Measurements from ENCODE around the gene ENGASE.

ENGASE gene

GRCh38 chr17:79038545-79039135 is 36.0 kb upstream of the ENGASE start:
- no peak for DNase-seq (ENCODE audit: low read depth in 2 of 2)

DNA sequence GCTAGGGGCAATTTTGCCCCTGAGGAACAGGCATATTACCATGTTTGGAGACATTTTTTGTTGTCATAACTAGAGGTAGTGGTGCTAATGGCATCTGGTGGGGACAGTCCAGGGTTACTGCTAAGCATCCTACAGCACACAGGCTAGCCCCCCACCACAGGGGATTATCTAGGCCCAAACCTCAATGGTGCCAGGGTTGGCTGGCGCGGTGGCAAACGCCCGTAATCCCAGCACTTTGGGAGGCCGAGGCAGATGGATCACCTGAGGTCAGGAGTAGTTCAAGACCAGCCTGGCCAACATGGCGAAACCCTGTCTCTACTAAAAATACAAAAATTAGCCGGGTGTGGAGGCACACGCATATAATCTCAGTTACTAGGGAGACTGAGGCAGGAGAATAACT is 35.5 kb upstream of the ENGASE start:
- DNase-seq (ENCODE audit: low read depth in 2 of 2), result no peak

DNA sequence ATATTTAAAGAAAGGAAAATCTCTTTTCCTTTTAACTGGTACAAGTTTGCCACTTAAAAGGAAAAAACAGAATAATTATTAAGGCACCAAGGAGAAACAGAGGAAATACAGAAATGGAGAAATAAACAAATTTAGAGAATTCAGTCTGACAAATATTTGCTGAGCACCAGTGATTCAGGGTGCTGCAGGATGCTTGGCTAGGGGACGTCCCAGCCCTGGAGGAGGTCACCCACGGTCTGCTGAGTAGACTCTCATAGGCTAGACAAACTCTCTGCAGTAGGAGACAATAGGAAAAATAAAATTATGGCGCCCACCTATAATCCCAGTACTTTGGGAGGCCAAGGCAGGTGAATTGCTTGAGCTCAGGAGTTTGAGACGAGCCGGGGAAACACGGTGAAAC is 34.7 kb upstream of the ENGASE start:
- no peak for DNase-seq (ENCODE audit: low read depth in 2 of 2)

DNA sequence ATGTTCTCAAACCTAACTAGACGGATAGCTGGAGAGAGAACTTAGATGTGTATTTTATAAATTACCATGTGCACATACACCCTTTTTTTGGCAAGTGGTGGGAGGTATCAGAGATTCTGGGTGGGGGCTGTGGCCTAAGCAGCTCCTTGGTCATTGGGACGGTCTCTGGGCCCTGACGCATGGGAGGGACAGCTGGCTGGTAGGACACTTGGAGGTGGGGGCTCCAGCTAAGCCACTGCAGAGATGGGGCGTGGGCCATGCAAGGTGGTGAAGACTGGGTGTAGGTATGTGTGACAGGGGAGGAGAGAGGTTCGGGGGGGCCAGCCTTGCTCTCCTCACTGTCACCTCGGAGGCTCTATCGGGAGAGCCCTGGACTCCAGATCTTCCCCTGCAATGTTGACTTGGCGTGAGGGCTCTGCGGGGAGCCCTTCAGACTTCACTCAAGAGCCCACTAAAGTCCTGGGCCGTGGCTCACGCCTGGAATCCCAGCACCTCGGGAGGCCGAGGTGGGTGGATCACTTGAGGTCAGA is 33.5 kb upstream of the ENGASE start:
- DNase-seq (ENCODE audit: low read depth in 2 of 2), result no peak

GRCh38 chr17:79041723-79042420 is 32.8 kb upstream of the ENGASE start:
- DNase-seq (ENCODE audit: low read depth in 2 of 2), result no peak

DNA sequence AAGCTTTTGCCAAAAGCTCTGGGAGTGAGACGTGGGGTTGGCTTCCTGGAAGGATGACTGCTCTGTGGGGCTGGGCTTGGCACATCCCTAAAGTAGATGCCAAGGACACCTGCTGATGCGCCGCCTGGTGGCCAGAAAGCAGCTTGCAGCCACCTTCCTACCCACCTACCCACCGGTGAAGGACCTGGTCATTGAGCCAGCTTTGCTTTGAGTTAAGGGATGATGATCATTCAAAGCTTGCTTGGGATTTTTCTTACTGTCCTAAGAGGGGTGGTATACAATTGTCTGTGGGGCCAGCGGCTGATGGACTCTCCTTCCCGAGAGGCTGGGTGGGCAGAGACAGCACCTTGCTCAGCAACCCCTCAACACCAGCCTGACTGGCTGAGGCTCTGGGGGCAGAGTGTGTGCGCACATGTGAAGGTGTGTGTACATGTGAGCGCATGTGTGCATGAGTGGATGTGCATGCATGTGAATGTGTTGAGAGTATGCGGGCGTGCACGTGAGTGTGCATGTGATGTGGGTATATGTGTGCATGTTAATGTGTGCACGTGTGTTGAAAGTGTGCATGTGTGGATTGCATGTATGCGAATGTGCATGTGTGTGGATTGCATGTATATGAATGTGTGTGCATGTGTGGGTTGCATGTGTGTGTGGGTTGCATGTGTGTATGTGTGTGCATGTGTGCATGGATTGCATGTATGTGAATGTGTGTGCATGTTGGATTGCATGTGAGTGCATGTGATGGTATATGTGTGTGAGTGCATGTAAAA is 32.0 kb upstream of the ENGASE start:
- DNase-seq (ENCODE audit: low read depth in 2 of 2), result peak; percentile 62 to 78

DNA sequence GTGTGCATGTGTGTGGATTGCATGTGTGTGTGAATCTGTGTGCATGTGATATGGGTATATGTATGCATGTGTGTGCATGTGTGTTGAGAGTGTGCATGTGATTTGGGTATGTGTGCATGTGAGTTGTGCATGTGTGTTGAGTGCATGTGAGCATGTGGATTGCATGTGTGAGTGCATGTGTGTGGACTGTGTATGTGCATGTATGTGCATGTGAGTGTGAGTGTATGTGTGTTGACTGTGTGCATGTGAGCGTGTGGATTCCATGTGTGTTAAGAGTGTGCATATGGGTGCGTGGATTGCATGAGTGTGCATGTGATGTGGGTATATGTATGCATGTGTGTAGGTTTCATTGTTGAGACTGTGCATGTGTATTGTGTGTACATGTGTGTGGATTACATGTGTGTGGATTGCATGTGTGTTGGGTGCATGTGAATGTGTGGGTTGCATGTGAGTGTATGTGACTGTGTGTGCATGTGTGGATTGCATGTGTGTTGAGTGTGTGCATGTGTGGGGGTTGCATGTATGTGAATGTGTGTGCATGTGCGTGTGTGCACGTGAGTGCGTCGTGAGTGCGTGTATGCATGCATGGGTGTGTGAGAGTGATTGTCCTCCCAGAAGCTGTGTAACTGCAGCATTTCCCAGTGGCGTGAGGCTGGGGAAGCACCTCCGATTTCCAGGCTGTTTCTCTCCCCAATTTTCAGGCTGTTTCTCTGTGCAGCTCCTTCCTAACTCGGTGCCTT is 31.3 kb upstream of the ENGASE start:
- no peak for DNase-seq (ENCODE audit: low read depth in 2 of 2)

DNA sequence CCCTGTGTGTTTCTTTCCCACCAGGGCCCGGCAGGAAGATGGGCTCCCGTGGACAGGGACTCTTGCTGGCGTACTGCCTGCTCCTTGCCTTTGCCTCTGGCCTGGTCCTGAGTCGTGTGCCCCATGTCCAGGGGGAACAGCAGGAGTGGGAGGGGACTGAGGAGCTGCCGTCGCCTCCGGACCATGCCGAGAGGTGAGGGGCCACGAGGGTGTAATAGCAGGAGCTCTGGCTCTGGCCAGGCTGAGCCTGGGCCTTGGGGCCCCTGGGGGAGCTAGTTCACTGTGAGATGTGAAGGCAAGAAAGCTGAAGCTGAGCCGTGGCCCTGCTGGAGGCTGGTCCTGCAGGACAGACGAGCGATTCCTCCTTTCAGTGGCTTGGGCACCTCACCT is 30.7 kb upstream of the ENGASE start:
- no peak for DNase-seq (ENCODE audit: low read depth in 2 of 2)

DNA sequence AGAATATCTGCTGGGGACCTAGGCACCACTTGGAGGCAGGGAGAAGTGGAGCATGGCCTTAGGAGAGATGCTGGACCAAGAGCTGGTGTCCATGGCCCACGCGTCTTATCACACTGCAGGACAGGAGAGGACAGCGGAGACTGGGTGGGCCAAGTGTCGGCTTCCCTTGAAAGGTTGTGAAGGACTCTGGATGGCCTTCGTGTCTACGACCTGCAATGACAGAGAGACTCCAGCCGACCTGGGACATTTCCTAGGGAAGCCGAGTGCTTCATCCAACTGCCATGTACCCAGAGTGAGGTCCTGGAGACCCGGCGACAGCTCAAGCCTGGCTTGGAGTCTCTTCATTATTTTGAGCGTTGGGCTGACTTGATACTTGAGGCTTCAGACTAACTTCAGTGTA is 30.2 kb upstream of the ENGASE start:
- DNase-seq (ENCODE audit: low read depth in 2 of 2), result no peak

- DNase-seq (ENCODE audit: low read depth in 2 of 2), result no peak
Measured at GRCh38 chr17:79045001-79045729, 29.5 kb upstream of the ENGASE start.

- DNase-seq (ENCODE audit: low read depth in 2 of 2), result peak; percentile 46 to 63
Measured at GRCh38 chr17:79045842-79046196, 28.8 kb upstream of the ENGASE start.

- no peak for DNase-seq (ENCODE audit: low read depth in 2 of 2)
Measured at GRCh38 chr17:79046197-79046915, 28.3 kb upstream of the ENGASE start.

DNA sequence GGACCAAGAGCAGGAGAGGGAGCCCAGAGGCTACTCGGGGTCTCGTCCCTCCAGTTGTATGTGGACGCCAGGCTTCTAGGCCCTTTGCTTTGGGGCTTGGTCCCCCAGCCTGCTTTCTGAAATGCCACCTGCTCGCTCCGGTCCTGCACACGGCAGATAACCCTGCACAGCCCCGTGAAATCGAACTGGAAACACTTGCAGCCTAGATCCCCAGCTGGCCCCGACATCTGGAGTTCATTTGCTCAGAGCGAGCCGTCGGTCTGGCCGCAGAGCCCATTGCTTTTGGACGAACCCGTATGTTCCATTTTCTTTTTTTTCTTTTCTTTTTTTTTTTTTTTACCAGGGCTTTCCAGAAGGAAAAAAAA is 27.7 kb upstream of the ENGASE start:
- DNase-seq (ENCODE audit: low read depth in 2 of 2), result no peak

GRCh38 chr17:79047291-79047920 is 27.2 kb upstream of the ENGASE start:
- no peak for DNase-seq (ENCODE audit: low read depth in 2 of 2)

GRCh38 chr17:79047923-79048825 is 26.4 kb upstream of the ENGASE start:
- no peak for DNase-seq (ENCODE audit: low read depth in 2 of 2)

DNA sequence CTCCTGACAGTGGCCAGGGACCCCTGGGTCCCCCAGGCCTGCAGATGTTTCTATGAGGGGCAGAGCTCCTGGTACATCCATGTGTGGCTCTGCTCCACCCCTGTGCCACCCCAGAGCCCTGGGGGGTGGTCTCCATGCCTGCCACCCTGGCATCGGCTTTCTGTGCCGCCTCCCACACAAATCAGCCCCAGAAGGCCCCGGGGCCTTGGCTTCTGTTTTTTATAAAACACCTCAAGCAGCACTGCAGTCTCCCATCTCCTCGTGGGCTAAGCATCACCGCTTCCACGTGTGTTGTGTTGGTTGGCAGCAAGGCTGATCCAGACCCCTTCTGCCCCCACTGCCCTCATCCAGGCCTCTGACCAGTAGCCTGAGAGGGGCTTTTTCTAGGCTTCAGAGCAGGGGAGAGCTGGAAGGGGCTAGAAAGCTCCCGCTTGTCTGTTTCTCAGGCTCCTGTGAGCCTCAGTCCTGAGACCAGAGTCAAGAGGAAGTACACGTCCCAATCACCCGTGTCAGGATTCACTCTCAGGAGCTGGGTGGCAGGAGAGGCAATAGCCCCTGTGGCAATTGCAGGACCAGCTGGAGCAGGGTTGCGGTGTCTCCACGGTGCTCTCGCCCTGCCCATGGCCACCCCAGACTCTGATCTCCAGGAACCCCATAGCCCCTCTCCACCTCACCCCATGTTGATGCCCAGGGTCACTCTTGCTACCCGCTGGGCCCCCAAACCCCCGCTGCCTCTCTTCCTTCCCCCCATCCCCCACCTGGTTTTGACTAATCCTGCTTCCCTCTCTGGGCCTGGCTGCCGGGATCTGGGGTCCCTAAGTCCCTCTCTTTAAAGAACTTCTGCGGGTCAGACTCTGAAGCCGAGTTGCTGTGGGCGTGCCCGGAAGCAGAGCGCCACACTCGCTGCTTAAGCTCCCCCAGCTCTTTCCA is 25.5 kb upstream of the ENGASE start:
- DNase-seq (ENCODE audit: low read depth in 2 of 2), result no peak

- DNase-seq (ENCODE audit: low read depth in 2 of 2), result no peak
Measured at GRCh38 chr17:79049821-79050220, 24.8 kb upstream of the ENGASE start.

DNA sequence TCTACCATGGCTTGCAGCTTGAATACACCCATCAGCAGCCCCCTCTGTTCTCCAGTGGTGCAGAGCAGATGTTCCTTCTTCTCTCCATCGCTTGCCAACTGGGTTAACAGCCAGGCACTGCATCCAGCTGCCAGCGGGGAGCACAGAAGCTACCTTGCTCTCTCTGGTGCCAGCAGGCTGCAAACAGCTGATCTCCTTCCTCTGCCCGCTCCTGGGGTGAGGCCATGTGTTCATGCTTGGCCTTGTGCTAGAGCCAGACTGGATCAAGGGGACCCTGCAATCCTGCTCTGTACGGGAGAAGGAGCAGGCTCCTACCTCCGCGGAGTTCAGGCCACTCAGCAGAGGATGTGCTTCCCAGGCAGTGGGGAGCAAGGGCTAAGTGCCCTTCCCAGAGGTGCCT is 24.1 kb upstream of the ENGASE start:
- DNase-seq (ENCODE audit: low read depth in 2 of 2), result no peak

All from stimulated activated CD4-positive, alpha-beta T cell treated with anti-CD3 and anti-CD28 coated beads, Interleukin-4, amount 100 ng/mL, for 48 hours (primary cell).